CD4-positive, alpha-beta T cell treated with Interferon alpha-2 for 1 hour (primary cell): ENCODE measurements around the gene PLTP.
"Not testable (repeated sequence)": the region's sequence is repeated elsewhere in the genome, so short reads cannot be mapped to it uniquely, and the experiment has no call there.

Experiments
- DNase-seq, 2 donors: peaks; one replicate each; pipeline ENCODE4 v3.0.0-alpha.2; 2020 to 2022

The PLTP gene

DNA sequence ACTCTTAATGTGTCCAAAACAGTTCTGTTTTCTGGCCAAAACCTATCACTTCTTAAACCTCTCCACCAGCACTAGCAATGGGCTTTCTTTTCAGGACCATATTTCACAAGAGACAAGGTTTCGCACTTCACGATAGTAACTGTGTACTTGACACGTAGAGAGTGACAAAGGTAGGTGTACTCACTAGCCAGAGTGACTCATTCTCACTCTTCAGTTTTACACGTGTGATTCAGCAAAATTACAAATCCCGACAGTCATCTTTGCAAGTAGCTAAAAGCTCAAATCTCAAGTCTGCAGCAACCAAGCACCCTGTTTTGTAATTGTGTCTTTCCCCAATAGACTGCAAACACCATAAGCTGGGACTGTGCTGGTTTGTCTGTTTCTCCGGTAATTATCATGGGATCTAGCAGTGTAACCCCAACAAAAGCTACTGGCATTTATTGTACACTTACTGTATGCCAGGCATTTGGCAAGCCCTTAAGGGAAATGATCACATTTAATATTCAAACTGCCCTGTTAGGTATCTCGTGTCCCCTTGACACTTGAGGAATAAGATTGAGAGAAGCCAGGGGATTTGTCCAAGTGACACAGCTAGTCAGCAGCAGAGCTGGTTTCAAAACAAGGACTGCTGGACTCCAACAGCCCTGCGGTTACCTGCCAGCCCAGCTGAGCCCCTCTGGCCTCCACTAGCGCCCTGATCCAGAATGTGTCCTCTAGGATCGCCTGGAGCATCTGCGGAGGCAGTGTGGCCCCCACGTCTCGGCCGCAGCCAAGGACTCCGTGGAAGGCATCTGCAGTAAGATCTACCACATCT, 32.4 kb upstream of the PLTP start:
- peak; percentile 8 to 21 for DNase-seq

DNA sequence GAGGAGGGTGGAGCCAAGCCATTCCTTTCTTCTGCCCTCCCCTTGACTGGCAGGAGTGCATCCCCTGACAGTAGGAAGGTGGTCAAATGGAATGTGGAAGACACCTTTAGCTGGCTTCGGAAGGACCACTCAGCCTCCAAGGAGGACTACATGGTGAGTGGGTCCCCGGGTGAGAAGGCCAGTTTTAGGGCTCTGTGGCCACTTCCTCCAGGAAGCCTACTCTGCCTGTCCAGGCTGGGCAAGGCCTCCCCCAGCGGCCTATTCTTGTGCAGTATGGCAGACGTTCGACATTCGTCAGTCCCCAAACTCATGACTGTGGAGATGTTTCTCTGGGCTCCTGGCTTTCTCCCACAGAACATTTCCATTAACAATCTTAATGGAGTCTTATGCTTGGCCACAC, 31.7 kb upstream of the PLTP start:
- no peak for DNase-seq

DNA sequence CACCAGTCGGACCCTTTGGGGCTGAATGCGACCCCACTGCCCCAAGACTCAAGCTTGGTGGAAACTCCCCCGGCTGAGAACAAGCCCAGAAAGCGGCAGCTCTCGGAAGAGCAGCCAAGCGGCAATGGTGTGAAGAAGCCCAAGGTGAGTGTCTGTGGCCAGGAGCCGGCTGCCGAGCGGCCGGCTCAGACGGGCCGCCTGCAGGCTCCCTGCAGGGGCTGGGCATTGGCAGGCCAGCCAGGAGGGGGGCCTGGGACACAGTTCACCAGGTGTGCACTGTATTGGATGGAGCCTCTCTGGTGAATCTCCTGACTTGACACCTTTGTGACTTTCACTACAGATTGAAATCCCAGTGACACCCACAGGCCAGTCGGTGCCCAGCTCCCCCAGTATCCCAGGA, 28.5 kb upstream of the PLTP start:
- DNase-seq = no peak

DNA sequence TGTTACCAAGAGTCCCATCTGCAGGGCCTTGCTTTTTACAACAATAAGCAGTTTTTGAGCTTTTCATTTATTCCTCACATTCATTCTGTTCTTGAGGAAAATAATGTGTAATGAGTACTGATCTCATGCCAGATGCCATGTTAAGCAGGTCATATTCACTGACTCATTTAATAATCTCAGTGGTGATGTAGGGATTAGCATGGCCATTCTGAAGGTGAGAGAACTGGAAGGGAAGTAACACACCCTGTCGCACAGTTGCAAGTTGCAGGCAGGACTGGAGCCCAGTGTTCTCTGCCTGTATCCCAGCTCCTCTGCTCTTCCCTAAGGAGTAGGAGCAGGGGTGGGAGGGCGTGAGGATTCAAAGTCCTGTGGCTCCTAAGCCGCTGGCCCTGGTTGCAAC, 28.1 kb upstream of the PLTP start:
- no peak for DNase-seq

DNA sequence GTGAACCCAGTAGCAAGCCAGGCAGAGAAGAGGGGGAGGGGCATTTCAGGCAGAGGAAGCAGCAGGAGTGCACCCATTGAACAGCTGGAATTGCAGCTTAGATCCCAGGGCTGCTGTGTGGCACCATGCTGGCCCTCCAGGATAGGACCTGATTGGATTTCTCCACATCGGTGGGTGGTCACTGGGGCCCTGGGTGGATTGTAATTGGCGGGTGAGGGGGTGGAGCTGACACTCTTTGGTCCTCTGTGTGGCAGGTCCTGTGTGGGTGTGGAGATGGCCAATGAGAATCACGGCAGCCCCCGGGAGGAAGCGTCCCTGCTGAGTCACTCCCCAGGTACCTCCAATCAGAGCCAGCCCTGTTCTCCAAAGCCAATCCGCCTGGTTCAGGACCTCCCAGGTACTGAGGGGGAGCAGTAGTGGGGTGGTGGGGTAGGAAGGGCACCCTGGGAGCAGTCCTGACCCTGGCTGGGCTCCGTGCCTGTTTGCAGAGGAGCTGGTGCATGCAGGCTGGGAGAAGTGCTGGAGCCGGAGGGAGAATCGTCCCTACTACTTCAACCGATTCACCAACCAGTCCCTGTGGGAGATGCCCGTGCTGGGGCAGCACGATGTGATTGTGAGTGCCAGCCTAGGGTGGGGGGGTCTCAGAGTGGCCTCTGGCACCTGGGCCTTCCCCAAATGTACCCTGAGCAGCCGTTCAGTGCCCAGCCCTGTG, 26.9 kb upstream of the PLTP start:
- DNase-seq = no peak

DNA sequence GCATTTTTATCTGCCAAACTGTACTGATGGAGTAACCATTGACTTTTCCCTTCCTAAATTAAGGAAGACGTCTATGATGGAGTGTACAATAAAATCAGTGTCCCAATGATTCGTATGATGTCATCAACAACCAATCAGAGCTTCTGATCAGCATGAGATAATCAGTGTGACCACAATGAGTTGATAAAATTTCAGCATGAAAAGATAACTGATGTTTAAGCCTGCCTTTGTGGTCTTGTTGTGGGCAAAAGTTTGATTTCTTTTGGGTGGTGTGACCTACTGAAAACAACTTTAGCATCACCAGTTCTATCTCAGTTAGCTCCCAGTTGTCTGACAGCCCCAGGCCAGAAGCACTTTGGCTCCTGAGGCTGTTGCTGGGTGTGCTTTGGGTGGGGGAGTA, 25.8 kb upstream of the PLTP start:
- peak in 1 of 2 donors; percentile 38 for DNase-seq

DNA sequence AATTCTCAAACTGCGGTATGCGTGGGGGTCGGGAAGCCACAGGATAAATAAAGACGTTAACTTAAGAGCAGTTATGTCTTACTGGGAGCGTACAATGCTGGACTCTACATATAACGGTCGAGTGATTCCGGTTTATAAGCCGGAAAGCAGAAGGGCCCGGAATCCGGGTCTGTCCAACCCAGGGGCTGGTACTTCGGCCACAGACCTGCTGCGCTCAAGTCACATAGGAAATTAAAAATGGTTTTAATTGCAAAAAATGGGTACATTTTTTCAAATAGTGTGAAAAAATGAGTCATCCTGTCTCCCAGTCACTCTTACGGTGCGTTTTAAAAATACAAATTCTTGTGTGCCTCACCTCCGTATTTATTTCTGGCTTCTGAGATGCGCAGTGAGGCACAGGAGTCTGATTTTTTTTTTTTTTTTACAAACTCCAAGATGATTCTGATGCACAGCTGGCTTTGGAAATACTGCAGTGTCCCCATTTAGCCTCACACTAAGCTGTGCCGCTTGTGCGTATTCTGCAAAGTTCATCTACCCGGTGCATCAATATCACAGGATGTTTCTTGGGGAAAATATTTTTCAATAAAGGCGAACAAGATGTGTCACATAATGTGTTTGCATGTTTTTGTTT, 23.6 kb upstream of the PLTP start:
- no peak for DNase-seq

DNA sequence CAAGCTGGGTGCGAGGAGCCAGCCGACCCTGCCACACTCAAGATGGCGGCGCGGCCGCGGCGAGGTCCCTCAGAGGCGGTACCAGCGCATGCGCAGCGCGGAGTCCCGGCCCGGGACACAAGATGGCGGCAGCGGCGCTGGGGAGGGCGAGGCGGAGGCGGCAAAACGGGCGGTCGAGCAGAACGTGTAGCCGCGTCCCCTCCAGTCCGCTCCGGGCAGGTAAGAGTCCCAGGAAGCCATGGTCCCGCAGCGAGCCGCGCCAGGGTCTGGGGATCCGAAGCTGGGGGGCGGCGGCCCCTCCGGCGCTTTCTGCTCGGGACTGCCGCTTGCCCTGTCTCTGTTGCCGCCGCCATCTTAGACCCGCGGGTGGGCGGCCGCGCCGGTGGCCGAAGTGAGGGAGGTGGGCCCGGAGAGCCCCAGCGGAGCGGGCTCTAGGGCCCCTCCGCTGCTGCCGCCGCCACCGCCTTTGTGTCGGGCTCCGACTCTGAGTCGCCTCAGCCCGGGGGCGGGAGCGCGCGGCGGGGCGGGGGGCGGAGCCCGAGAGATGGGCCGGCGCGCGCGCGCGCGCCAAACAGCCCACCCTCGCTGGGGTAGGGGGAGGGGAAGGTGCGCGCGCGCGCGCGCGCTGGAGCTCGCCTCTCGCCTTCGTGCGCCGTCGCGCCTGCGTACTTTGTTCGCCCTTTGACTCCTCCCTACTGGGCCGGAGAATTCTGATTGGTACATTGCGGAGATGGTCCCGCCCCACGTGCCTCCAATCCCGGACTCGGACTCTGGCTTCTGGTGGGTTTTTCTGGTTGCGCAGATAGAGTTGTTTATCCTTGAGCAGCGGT, 22.8 kb upstream of the PLTP start, which contains the start of gene PCIF1:
Gene PCIF1, plus strand, starts transcription at position 98 of the 830 bp plus-strand sequence. CDS start 4,317 bp downstream, outside the sequence.
- DNase-seq = peak; percentile 97 to 99

DNA sequence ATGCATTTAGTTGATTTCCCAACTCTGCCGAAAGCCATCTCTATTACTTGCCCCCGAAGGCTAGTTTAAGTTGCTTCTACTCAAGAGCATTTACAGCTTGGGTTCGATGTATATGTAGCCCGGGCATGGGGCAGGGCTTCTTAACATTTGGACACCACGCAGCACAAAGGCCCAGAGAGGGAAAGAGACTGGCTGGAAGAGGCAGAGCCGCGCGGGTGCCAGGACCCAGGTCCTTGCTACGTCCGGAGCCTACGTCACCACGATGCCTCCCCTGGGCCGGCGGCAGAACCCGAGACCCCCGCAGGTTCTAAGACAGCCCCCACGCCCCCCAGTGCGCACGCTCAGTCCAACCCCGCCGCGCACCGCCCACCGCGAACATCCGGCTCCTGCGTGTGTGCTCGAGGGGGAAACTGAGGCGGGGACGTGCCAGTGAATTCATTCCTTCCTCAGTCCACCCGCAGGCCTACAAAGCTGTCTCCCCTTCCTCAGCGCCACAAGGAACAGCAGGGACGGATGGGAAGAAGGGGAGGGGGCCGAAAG, 22.2 kb upstream of the PLTP start:
- DNase-seq = peak in 1 of 2 donors; percentile 41

DNA sequence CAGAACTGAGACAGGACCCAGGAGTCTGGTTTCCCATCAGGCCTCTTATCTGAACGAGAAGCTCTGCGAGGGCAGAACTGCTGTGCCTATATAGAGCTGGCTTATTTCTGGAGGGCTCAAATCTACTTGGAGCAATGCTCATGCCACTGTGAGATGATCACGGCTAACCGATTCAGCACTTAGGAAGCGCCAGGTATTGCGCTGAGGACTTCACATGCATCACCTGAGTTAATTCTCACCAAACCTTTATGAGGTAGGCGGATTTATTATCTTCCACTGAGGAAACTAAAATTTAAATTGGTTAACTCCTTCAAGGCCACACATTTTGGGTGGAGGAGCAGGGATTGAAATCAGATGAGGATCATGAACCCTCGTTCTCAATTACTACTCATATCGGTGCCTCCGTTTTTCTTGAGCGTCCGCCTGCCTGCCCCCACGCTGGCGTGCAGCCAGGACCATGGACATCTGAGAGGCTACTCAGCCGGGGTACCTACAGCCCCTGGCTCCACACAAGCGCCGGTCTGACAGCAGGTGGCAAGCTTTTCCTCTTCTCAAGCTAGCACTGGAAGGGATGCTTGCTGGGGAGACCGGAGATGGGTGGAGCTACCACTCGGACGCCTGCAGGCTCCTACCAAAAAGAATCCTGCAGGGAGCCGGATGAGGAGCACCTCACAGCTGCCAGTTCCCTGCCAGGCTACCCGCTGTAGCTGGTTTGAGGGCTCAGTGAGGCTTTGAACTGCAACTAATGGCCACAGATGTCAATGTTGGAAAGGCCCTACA, 21.5 kb upstream of the PLTP start:
- DNase-seq = peak; percentile 61 to 71

DNA sequence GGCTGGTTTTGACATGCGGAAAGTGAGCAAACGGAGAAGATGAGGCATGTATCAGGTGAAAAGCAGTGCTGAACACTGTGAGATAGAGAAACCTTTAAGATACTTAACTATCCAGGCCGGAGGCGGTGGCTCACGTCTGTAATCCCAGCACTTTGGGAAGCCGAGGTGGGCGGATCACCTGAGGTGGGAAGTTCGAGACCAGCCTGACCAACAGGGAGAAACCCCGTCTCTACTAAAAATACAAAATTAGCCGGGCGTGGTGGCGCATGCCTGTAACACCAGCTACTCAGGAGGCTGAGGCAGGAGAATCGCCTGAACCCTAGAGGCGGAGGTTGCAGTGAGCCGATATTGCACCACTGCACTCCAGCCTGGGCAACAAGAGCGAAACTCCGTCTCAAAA, 19.7 kb upstream of the PLTP start:
- DNase-seq = not testable (repeated sequence)

DNA sequence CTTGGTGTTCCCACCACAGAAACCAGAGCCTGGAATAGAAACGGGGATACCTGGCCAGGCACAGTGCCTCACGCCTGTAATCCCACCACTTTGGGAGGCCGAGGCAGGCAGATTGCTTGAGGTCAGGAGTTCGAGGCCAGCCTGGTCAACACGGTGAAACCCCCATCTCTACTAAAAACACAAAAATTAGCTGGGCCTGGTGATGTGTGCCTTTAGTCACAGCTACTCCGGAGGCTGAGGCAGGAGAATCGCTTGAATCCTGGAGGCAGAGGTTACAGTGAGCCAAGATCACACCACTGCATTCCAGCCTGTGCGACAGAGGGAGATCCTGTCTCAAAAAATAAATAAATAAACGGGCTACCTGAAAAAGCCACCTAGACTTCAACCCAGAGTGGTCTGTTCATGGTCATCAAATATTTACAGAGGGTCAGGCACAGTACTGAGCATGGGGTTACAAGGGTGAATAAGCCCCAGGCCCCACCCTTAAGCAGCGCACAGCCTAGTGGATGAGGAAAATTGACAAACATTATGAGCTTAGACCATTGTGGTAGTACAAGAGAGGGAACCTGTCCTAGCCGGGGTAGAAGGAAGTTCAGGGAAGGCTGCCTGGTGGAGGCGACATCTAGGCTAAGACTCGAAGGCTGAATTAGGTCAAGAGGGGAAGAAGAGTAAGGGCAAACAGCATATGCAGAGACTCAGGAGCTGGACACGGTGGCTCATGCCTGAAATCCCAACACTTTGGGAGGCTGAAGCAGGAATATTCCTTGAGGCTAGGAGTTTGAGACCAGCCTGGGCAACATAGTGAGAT, 15.3 kb upstream of the PLTP start:
- no peak for DNase-seq

DNA sequence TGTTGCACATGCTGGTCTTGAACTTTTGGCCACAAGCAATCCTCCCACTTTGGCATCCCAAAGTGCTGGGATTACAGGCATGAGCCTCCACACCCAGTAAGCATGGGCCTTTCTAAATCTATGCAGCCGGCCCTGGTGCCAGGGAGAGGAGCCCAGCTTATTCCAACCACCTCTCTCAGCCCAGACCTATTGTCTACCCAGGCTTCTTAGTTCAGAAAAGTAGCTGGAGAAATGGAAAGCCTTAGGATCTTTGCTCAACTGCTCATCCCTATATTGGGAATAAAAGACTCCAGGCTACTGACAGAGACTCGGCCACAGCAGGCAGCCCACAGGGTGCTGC, 14.7 kb upstream of the PLTP start:
- no peak for DNase-seq

DNA sequence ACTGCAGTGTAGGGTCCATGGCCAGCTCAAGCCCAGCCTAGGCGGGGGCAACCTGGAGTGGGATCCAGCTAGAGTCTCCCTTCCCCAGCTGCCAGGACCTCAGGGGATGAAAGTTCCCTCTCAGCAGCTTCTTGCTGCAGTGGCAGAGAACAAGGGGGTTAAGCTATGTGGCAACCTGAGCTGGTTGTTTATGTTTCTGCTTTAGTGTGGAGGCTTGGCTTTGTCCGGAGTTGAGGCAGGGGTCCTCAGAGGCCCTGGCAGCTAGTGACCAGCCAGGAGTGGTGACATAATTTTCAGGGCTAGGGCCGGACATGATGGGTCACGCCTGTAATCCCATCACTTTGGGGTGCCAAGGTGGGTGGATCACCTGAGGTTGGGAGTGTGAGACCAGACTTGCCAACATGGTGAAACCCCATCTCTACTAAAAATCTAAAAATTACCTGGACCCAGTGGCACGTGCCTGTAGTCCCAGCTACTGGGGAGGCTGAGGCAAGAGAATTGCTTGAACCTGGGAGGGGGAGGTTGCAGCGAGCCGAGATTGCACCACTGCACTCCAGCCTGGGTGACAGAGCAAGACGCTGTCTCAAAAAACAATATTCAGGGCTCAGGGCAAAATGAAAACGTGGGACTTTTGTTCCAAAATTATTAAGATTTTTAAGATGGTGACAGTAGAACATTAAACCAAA, 14.0 kb upstream of the PLTP start:
- no peak for DNase-seq

DNA sequence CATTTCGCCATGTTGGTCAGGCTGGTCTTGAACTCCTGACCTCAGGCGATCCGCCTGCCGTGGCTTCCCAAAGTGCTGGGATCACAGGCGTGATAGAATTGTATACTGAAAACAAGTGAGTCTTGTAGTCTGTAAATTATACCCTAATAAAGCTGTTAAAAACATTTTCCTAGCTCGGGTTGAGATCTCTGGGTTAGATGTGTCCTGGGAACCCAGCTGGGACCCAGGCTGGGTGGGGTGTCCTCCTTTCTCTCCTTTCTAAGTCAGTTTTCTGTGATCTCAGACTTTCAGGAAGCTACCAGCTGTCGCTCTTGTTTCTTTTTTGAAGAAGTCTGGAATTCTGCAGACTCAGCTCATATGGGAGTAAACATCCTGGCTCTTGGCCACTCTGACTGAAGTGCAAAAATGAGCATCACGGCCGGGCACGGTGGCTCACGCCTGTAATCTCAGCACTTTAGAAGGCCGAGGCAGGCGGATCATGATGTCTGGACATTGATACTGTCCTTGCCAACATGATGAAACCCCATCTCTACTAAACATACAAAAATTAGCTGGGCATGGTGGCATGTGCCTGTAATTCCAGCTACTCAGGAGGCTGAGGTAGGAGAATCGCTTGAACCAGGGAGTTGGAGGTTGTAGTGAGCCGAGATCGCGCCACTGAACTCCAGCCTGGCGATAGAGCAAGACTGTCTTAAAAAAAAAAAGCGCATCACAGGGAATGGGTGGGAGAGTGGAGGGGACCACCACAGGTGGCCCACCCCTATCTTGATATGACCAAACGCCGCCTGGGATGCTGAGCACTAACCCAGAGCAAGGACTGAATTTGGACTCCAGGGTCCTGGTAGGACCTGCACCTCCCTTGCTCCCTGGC, 12.7 kb upstream of the PLTP start:
- no peak for DNase-seq

DNA sequence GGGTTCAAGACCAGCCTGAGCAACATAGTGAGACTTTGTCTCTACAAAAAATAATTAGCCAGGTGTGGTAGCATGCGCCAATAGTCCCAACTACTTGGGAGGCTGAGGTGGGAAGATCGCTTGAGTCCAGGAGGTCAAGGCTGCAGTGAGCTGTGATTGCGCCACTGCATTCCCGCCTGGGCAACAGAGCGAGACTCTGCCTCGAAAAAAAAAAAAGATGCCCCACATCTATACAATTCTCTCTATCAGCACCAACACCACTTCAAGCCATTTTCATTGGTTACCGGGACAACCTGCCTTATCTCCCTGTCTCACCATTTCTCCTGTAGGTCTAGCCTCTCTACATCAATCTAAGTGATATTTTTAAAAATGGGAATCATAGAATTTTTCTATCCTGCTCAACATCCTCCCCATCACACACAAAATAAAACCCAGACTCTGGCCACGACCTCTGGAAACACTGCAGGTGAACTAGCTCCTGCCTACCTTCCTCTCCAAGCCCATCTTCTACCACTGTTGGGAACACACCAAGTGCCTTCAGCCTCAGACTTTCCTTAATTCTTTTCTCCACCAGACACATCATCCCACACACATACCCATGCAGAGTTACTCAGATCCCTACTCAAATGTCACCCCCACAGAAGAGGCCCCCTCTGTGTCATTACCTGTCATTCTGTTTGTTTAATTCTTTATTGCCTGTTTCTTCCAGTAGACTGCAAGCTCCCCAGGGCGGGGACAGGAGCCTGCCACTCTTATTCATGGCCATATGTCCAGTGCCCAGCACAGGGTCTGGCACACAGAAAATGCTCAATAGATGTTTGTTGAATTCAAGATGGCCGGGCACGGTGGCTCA, 9.6 kb upstream of the PLTP start:
- DNase-seq = no peak

DNA sequence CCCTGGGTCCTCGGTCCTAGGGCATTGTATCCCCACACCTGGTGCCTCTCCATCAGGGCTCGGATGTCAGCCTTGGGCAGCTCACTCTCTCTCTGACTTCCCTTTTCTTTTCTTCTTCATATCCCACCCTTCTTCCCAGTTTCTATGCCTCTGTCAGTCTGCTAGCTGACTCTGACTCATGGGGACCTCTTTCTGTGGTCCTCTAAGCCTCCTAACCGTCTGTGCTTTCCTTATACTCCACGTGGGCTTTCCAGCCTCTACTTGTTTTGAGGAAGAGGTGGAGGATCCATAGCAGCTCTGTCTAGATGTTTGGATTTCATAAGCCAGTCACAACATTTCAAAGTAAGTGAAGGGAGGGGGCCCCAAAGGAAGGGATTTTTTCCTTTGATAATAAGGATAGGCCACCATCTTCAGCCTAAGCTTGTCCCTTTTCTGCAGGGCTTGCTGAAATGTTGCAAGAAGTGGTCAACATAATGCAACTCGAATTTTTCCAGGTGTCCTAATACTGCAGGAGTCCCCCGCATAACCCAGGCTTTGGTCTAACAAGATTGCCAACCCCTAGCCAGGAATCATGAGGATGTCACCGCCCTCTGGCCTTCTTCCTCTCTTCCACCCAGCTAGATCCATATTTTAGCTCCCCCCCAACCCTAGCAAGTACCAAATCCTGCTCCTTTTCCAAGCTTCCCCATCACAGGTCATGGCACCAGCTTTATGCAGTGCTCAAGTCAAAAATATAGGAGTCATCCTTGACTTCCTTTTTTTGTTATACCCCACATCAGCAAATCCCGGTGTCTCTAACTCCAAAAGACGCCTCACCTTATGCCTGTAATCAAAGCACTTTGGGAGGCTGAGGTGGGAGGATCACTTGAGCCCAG, 8.7 kb upstream of the PLTP start:
- no peak for DNase-seq
